Neuronal stem cell (in vitro differentiated cells): ENCODE data around the gene MTNR1A. TPM values are rescaled to one million over a fixed set of nuclear protein-coding genes. Genes with fewer than 3 reads are reported as not detected.

Source experiments
- DNase-seq: peaks from one replicate; pipeline ENCODE4 v3.0.0-alpha.2; 2013; ENCODE audit warnings: low spot score
- H2AFZ ChIP-seq: one replicate; pipeline ENCODE4 v1.6.1; 2013; ENCODE audit warnings: mild to moderate bottlenecking, low read length, inconsistent platforms
- H2AK5ac ChIP-seq: 2 replicates; pipeline ENCODE4 v1.6.1; 2013; ENCODE audit warnings: low read depth, mild to moderate bottlenecking, inconsistent platforms, low read length, moderate library complexity, mixed read lengths
- H2BK120ac ChIP-seq: 2 replicates; pipeline ENCODE4 v1.6.1; 2013; ENCODE audit warnings: low read depth, mild to moderate bottlenecking, inconsistent platforms, low read length, moderate library complexity, mixed read lengths
- H2BK12ac ChIP-seq: one replicate; pipeline ENCODE4 v1.6.1; 2013; ENCODE audit warnings: low read length, inconsistent platforms
- H2BK15ac ChIP-seq: 2 replicates; pipeline ENCODE4 v1.6.1; 2013; ENCODE audit warnings: mild to moderate bottlenecking, low read length, inconsistent platforms, mixed read lengths
- H2BK5ac ChIP-seq: one replicate; pipeline ENCODE4 v1.6.1; 2013; ENCODE audit warnings: inconsistent platforms, mild to moderate bottlenecking, low read length, moderate library complexity
- H3K14ac ChIP-seq: one replicate; pipeline ENCODE4 v1.6.1; 2013; ENCODE audit warnings: low read length, inconsistent platforms
- H3K18ac ChIP-seq: 2 replicates; pipeline ENCODE4 v1.6.1; 2013; ENCODE audit warnings: low read length, inconsistent platforms
- H3K23ac ChIP-seq: 2 replicates; pipeline ENCODE4 v1.6.1; 2013; ENCODE audit warnings: low read depth, mild to moderate bottlenecking, mixed read lengths, low read length, inconsistent platforms; ENCODE audit not compliant: poor library complexity
- H3K27ac ChIP-seq: replicated peaks from 3 replicates; pipeline ENCODE4 v1.5.1; 2013; ENCODE audit warnings: low read length, inconsistent platforms
- H3K27me3 ChIP-seq, 3 experiments: 2 replicates each; pipeline ENCODE4 v1.6.1; 2013; ENCODE audit warnings: low read length in 3 of 3, mild to moderate bottlenecking in 2 of 3, inconsistent platforms in 1 of 3, low read depth in 1 of 3, mixed read lengths in 1 of 3, moderate library complexity in 1 of 3; ENCODE audit not compliant: control insufficient read depth in 3 of 3, insufficient read depth in 3 of 3
- H3K36me3 ChIP-seq, 2 donors: replicated peaks in 1 of 2; 2 replicates each; pipeline ENCODE4 v1.6.1; 2013; ENCODE audit warnings: low read length in 2 of 2; ENCODE audit not compliant: control insufficient read depth in 2 of 2, insufficient read depth in 2 of 2
- H3K4ac ChIP-seq: 2 replicates; pipeline ENCODE4 v1.6.1; 2013; ENCODE audit warnings: inconsistent platforms, mild to moderate bottlenecking, low read length, moderate library complexity
- H3K4me1 ChIP-seq, 2 donors: 1 replicate in 1 of 2; 2 replicates in 1 of 2; pipeline ENCODE4 v1.6.1; 2013; ENCODE audit warnings: low read length in 2 of 2, low read depth in 1 of 2; ENCODE audit not compliant: control insufficient read depth in 2 of 2, insufficient read depth in 1 of 2
- H3K4me2 ChIP-seq: one replicate; pipeline ENCODE4 v1.6.1; 2013; ENCODE audit warnings: mild to moderate bottlenecking, low read length, inconsistent platforms; ENCODE audit not compliant: insufficient read depth, poor library complexity, severe bottlenecking
- H3K4me3 ChIP-seq, 2 donors: 2 replicates each; pipeline ENCODE4 v1.5.1; 2013; ENCODE audit warnings: low read length in 2 of 2, mild to moderate bottlenecking in 2 of 2, inconsistent platforms in 1 of 2, moderate library complexity in 1 of 2
- H3K79me1 ChIP-seq: one replicate; pipeline ENCODE4 v1.6.1; 2013; ENCODE audit warnings: low read depth, mild to moderate bottlenecking, inconsistent platforms, low read length, moderate library complexity
- H3K9ac ChIP-seq: one replicate; pipeline ENCODE4 v1.6.1; 2013; ENCODE audit warnings: mild to moderate bottlenecking, low read depth, low read length, inconsistent platforms; ENCODE audit not compliant: poor library complexity
- H3K9me3 ChIP-seq, 2 donors: replicated peaks in 1 of 2; 2 replicates each; pipeline versions ENCODE3 to v1.6.1; 2013; ENCODE audit warnings: low read length in 2 of 2, mild to moderate bottlenecking in 2 of 2, inconsistent platforms in 1 of 2, low read depth in 1 of 2, mixed read lengths in 1 of 2, moderate library complexity in 1 of 2; ENCODE audit not compliant: control insufficient read depth in 2 of 2, insufficient read depth in 1 of 2
- H4K8ac ChIP-seq: one replicate; pipeline ENCODE4 v1.6.1; 2013; ENCODE audit warnings: low read depth, mild to moderate bottlenecking, inconsistent platforms, low read length, moderate library complexity
- H4K91ac ChIP-seq: one replicate; pipeline ENCODE4 v1.6.1; 2013; ENCODE audit warnings: low read length, low read depth, mild to moderate bottlenecking, inconsistent platforms; ENCODE audit not compliant: poor library complexity
- WGBS, 2 donors: extraction: QIAGEN DNeasy Blood & Tissue Kit; methylation state at CpG; one replicate each; pipeline ENCODE4 v1.1.7; 2013; ENCODE audit warnings: missing lambda C conversion rate in 2 of 2, mixed read lengths in 1 of 2; ENCODE audit not compliant: insufficient read length in 2 of 2, insufficient replicate concordance in 1 of 2; ENCODE audit errors: extremely low coverage in 2 of 2; 5-methylcytosine and 5-hydroxymethylcytosine counted together
- polyA plus RNA-seq, 2 experiments: library from polyadenylated mRNA; stranded (reverse); fragments of 200-250 nt; gene quantifications; one replicate each; pipeline ENCODE4 v1.2.3, GENCODE V29; 2013

The MTNR1A gene
- 1.1 TPM for polyA plus RNA-seq (2013, experiment 1 of 2)
- 1.2 TPM for polyA plus RNA-seq (2013, experiment 2 of 2)

GRCh38 chr4:186554914-186555827 lies at the start of gene MTNR1A:
Gene MTNR1A, minus strand, starts transcription at chr4:186555567. Its CDS starts 202 bp downstream, at chr4:186555365.
- peak within 1 kb of the TSS; percentile 91 for H3K18ac ChIP-seq
- H3K4ac ChIP-seq = no peak within 1 kb of the TSS
- peak within 1 kb of the TSS; percentile 95 for H3K4me2 ChIP-seq
- no peak within 1 kb of the TSS for H3K27ac ChIP-seq
- no peak within 1 kb of the TSS for H2AK5ac ChIP-seq
- H3K27me3 ChIP-seq = peaks cover 0 to 68% (median 0%) of the 10 kb centered on the region in 3 experiments
- peaks cover 2% of the 10 kb centered on the region for H3K79me1 ChIP-seq
- H4K8ac ChIP-seq = no peak within 1 kb of the TSS
- H3K9ac ChIP-seq = peak within 1 kb of the TSS; percentile 99
- H3K23ac ChIP-seq = peak within 1 kb of the TSS; percentile 87
- no CpG with 5 or more reads among the region's 91 CpGs for WGBS, 2 donors
- peak within 1 kb of the TSS; percentile 67 for H2BK12ac ChIP-seq
- H2BK15ac ChIP-seq = no peak within 1 kb of the TSS
- peak within 1 kb of the TSS; percentile 25 for H3K14ac ChIP-seq
- DNase-seq = peak; percentile 46
- peaks cover 0 to 2% of the 10 kb centered on the region in 2 donors for H3K9me3 ChIP-seq
- H2BK5ac ChIP-seq = no peak within 1 kb of the TSS
- H3K4me1 ChIP-seq = peaks cover 0 to 3% of the 10 kb centered on the region in 2 donors
- H3K36me3 ChIP-seq = no peaks in the 10 kb centered on the region
- H2BK120ac ChIP-seq = no peak within 1 kb of the TSS
- H4K91ac ChIP-seq = no peak within 1 kb of the TSS
- peak within 1 kb of the TSS; percentile 94 for H2AFZ ChIP-seq
- H3K4me3 ChIP-seq = peak within 1 kb of the TSS; percentile 46 to 96

GRCh38 chr4:186604124-186604807 lies 48.9 kb upstream of the MTNR1A start:
- Histone ChIP-seq H3K4me1 (peaks cover 0 to 6% of the 10 kb centered on the region in 2 donors), H3K4ac (no peak overlapping the region), H2AFZ (no peak overlapping the region), H3K9ac (no peak overlapping the region), H3K79me1 (peaks cover 1% of the 10 kb centered on the region), H2BK5ac (no peak overlapping the region), H4K91ac (no peak overlapping the region), H2BK12ac (no peak overlapping the region), H3K14ac (no peak overlapping the region), H2BK15ac (no peak overlapping the region), H4K8ac (no peak overlapping the region), H3K36me3 (peaks cover 48 to 100% of the 10 kb centered on the region in 2 donors), H2AK5ac (no peak overlapping the region), H3K9me3 (no peaks in the 10 kb centered on the region), H3K4me2 (no peak overlapping the region), H3K23ac (no peak overlapping the region), H3K27me3 (no peaks in the 10 kb centered on the region), H2BK120ac (no peak overlapping the region), H3K4me3 (no peak overlapping the region), H3K27ac (no peak overlapping the region), H3K18ac (no peak overlapping the region)
- DNase-seq = no peak
- WGBS, 2 donors = 93 to 100% methylated on average over 1 to 2 of the region's 7 CpGs

- no peak overlapping the region for H3K9ac ChIP-seq
- no peak overlapping the region for H3K27ac ChIP-seq
- no peak overlapping the region for H2AK5ac ChIP-seq
- H2BK15ac ChIP-seq = no peak overlapping the region
- H3K36me3 ChIP-seq = peaks cover 45 to 100% of the 10 kb centered on the region in 2 donors
- peaks cover 1% of the 10 kb centered on the region for H3K79me1 ChIP-seq
- no peak overlapping the region for H3K4me2 ChIP-seq
- no peak overlapping the region for H3K18ac ChIP-seq
- no peak overlapping the region for H3K4me3 ChIP-seq
- H2BK5ac ChIP-seq = no peak overlapping the region
- H3K4ac ChIP-seq = no peak overlapping the region
- no peak for DNase-seq
- no peak overlapping the region for H2BK120ac ChIP-seq
- no peak overlapping the region for H4K91ac ChIP-seq
- H3K14ac ChIP-seq = no peak overlapping the region
- H2AFZ ChIP-seq = no peak overlapping the region
- no peaks in the 10 kb centered on the region for H3K9me3 ChIP-seq
- no peak overlapping the region for H3K23ac ChIP-seq
- no peaks in the 10 kb centered on the region for H3K27me3 ChIP-seq
- H2BK12ac ChIP-seq = no peak overlapping the region
- no peak overlapping the region for H4K8ac ChIP-seq
- H3K4me1 ChIP-seq = peaks cover 0 to 6% of the 10 kb centered on the region in 2 donors
- whole genome bisulfite sequencing, 2 donors = no CpG with 5 or more reads among the region's 9 CpGs
Observed at GRCh38 chr4:186602978-186603377, 47.6 kb upstream of the MTNR1A start.

DNA sequence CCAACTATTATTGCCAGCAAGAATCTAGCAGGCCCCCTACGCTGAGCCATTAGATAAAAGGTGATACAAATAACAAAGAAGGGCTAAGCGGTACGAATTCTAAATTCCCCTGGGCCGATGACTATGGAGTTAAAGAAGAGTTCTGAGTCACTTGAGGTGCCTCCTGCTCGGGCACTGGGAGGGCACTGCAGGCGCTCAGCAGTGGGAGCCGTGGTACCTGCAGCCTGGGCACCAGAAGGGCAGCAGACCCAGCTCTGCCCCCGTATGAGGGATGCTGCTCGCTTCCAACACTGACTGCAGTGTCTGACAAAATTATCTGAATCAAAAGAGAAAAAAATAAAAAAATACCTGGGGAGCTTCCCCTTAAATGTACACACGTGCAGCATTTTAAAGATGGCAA lies 44.1 kb upstream of the MTNR1A start:
- no peak overlapping the region for H2BK5ac ChIP-seq
- no peak overlapping the region for H3K4ac ChIP-seq
- no peak overlapping the region for H3K23ac ChIP-seq
- no peak overlapping the region for H3K14ac ChIP-seq
- no peak overlapping the region for H2BK120ac ChIP-seq
- no peaks in the 10 kb centered on the region for H3K27me3 ChIP-seq
- H2BK15ac ChIP-seq = no peak overlapping the region
- DNase-seq = no peak
- H4K91ac ChIP-seq = no peak overlapping the region
- H3K9ac ChIP-seq = no peak overlapping the region
- H3K4me1 ChIP-seq = no peaks in the 10 kb centered on the region
- H3K9me3 ChIP-seq = no peaks in the 10 kb centered on the region
- no peak overlapping the region for H3K4me2 ChIP-seq
- no peak overlapping the region for H3K18ac ChIP-seq
- H3K4me3 ChIP-seq = no peak overlapping the region
- no peak overlapping the region for H4K8ac ChIP-seq
- no CpG with 5 or more reads among the region's 10 CpGs for WGBS, 2 donors
- no peak overlapping the region for H2AK5ac ChIP-seq
- no peak overlapping the region for H2BK12ac ChIP-seq
- H3K27ac ChIP-seq = no peak overlapping the region
- H2AFZ ChIP-seq = no peak overlapping the region
- peaks cover 46 to 100% of the 10 kb centered on the region in 2 donors for H3K36me3 ChIP-seq
- peaks cover 1% of the 10 kb centered on the region for H3K79me1 ChIP-seq
